Kidney (tissue), 14 donors: ENCODE results near the gene C11orf54. TPM values are rescaled to one million over a fixed set of nuclear protein-coding genes. Genes with fewer than 3 reads are reported as not detected.
"Not testable (repeated sequence)": the region's sequence is repeated elsewhere in the genome, so short reads cannot be mapped to it uniquely, and the experiment has no call there.

ENCODE experiments used
- DNase-seq, 5 donors: peaks; one replicate each; pipeline ENCODE4 v3.0.0-alpha.2; 2013 to 2020
- FAIRE-seq: peaks from 2 replicates; lab custom pipeline; 2012; peaks lifted over from hg19 to GRCh38; lab: Jason Lieb, UNC
- H3K27ac ChIP-seq, 2 donors: one replicate each; pipeline ENCODE4 v1.7.0; 2013; ENCODE audit warnings: low read depth in 2 of 2, low read length in 2 of 2, inconsistent platforms in 1 of 2
- H3K27me3 ChIP-seq: one replicate; pipeline ENCODE4 v1.7.1; 2013; ENCODE audit warnings: low read length, inconsistent platforms; ENCODE audit not compliant: control insufficient read depth, insufficient read depth
- H3K36me3 ChIP-seq, 3 donors: one replicate each; pipeline versions ENCODE4 v1.7.0 to v1.7.1; 2013; ENCODE audit warnings: low read length in 3 of 3, control low read depth in 1 of 3, inconsistent platforms in 1 of 3; ENCODE audit not compliant: insufficient read depth in 3 of 3, control insufficient read depth in 2 of 3
- H3K4me1 ChIP-seq, 3 donors: one replicate each; pipeline versions ENCODE4 v1.7.0 to v1.7.1; 2013; ENCODE audit warnings: low read length in 3 of 3, inconsistent platforms in 1 of 3, low read depth in 1 of 3; ENCODE audit not compliant: control insufficient read depth in 2 of 3, insufficient read depth in 2 of 3
- H3K4me3 ChIP-seq, 3 donors: one replicate each; pipeline versions ENCODE4 v1.7.0 to v1.8.1; 2013; ENCODE audit warnings: low read length in 3 of 3, control low read depth in 1 of 3, inconsistent platforms in 1 of 3
- H3K9ac ChIP-seq, 3 donors: one replicate each; pipeline versions ENCODE4 v1.7.0 to v1.7.1; 2013; ENCODE audit warnings: low read length in 3 of 3, control low read depth in 1 of 3, inconsistent platforms in 1 of 3
- H3K9me3 ChIP-seq, 3 donors: one replicate each; pipeline versions ENCODE4 v1.7.0 to v1.7.1; 2013; ENCODE audit warnings: low read length in 3 of 3, control low read depth in 1 of 3, inconsistent platforms in 1 of 3; ENCODE audit not compliant: control insufficient read depth in 2 of 3, insufficient read depth in 1 of 3
- intact Hi-C: fragments of 100-400 bp; cut with DNase I; formaldehyde crosslinking; loops from one replicate; pipeline ENCODE4 v1.11.1; 2022
- polyA plus RNA-seq: library from polyadenylated mRNA; stranded (reverse); fragments of 350-450 nt; fragmentation: Illumina TruSeq; extraction: RNeasy Lipid Tissue Mini Kit (QIAGEN cat#74804); gene quantifications from one replicate; pipeline ENCODE4 v1.2.3, GENCODE V29; 2014; ENCODE audit warnings: low read depth, low replicate concordance; ENCODE audit not compliant: insufficient read depth
- total RNA-seq: library from RNA; stranded (reverse); fragmentation: NEBNext Ultra II Directional; extraction: Animal tissue kit (Norgen Biotek cat#: 25700); gene quantifications from one replicate; pipeline ENCODE4 v1.2.1, GENCODE V29; 2021
- TF ChIP-seq, protein P1 (sequence below): IDR thresholded peaks from 3 replicates; pipeline ENCODE4 v1.5.1; 2012; ENCODE audit warnings: mild to moderate bottlenecking, moderate library complexity, borderline replicate concordance; ENCODE audit not compliant: insufficient read depth; ENCODE audit errors: extremely low read depth
- donor health status: control.
- donor health status: control.
- donor health status: control.
- donor health status: control.
- donor health status: control.
- donor health status: DM: yes; HTN: yes; CAD: no.
- donor health status: Normal renal cell carcinoma (clear cell type).

Gene C11orf54
- total and polyA plus RNA-seq, 2 donors from 2014 or later = 101 to 211 TPM

DNA sequence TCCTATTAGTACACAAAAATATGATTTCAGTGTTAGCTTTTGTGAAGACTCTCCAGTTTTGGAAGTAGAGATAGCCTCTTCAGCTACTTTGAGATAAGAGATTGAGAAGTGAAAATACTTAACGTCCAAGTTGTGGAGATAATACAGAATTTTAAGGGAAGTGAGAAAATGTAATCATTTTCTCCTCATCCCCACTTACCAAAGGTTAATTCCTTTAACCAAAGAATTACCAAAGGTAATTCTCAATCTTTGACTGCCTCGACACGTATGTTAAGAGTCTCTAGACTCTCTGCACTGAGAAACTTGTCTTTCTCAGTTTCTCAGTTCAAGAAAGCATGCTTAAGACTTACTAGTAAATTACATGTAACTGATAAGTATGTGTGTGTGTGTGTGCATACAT, 15.3 kb downstream of the C11orf54 start:
- Histone ChIP-seq H3K27ac (no peak overlapping the region), H3K4me1 (no peaks in the 10 kb centered on the region), H3K9me3 (no peaks in the 10 kb centered on the region), H3K36me3 (peaks cover 8 to 48% (median 23%) of the 10 kb centered on the region in 3 donors), H3K27me3 (no peaks in the 10 kb centered on the region), H3K4me3 (no peak overlapping the region), H3K9ac (no peak overlapping the region)
- FAIRE-seq (no peak), DNase-seq (no peak)
- TF ChIP-seq, protein P1, sequence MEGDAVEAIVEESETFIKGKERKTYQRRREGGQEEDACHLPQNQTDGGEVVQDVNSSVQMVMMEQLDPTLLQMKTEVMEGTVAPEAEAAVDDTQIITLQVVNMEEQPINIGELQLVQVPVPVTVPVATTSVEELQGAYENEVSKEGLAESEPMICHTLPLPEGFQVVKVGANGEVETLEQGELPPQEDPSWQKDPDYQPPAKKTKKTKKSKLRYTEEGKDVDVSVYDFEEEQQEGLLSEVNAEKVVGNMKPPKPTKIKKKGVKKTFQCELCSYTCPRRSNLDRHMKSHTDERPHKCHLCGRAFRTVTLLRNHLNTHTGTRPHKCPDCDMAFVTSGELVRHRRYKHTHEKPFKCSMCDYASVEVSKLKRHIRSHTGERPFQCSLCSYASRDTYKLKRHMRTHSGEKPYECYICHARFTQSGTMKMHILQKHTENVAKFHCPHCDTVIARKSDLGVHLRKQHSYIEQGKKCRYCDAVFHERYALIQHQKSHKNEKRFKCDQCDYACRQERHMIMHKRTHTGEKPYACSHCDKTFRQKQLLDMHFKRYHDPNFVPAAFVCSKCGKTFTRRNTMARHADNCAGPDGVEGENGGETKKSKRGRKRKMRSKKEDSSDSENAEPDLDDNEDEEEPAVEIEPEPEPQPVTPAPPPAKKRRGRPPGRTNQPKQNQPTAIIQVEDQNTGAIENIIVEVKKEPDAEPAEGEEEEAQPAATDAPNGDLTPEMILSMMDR = no peak
- intact Hi-C loops = no loop called here

DNA sequence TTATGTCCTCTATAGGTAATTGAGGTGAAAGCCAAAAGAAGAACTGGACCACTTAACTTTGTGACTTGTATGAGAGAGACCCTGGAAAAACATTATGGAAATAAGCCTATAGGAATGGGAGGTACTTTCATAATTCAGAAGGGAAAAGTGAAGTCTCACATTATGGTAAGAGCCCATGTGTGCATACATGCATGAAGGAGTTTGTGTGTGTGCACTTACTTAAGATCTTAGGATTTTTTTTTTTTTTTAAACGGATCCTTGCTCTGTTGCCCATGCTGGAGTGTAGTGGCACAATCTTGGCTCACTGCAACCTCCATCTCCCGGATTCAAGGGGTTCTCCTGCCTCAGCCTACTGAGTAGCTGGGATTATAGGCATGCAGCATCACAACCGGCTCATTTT, 15.8 kb downstream of the C11orf54 start:
- Histone ChIP-seq H3K36me3 (peaks cover 8 to 46% (median 23%) of the 10 kb centered on the region in 3 donors), H3K4me3 (no peak overlapping the region), H3K27ac (no peak overlapping the region), H3K27me3 (no peaks in the 10 kb centered on the region), H3K9me3 (no peaks in the 10 kb centered on the region), H3K4me1 (no peaks in the 10 kb centered on the region), H3K9ac (no peak overlapping the region)
- no peak for FAIRE-seq
- no peak for DNase-seq
- intact Hi-C loops = no loop called here
- TF ChIP-seq, protein P1 = no peak

DNA sequence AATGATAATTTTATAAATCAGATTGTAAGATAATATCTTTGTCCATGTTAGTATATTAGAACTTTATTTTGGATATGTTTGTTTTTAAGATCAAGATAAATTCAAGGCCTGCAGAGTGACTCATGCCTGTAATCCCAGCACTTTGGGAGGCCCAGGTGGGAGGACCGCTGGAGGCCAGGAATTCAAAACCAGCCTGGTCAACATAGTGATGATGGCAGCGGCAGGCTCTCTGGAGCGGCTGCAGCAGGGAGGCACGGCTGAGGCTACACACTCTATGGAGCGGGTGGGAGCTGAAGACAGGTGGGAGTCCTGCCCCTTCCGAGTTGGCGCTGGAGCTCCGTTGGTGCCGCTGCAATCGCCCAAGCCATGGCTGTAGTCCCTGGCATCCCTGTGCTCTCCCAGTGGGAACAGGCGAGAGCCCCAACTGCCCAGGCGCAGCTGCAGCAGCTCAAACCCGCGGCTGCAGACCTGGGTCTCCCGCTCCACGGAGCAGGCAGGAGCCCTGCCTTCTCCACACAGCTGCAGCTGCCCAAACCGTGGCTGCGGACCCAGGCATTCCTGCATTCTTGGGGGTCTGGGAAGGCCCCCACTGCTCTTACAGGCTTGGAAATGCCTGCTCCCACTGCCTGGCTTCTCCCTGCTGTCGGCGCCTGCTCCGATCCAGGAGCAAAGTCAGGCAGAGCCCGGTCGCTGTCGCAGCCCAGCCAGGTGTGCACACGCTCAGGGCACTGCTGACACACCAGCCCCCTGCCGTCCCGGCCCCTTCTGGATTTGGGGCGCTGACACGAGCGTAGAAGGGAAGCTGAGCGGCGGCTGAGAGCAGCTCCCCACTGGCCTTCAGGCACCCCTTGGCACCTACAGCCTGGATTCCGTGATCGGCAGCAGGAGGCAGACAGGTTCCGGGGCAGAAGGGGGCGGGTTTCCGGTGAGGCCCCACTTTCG, 16.7 kb downstream of the C11orf54 start:
- DNase-seq = no peak
- Histone ChIP-seq H3K9ac (no peak overlapping the region), H3K9me3 (no peaks in the 10 kb centered on the region), H3K27ac (no peak overlapping the region), H3K4me1 (no peaks in the 10 kb centered on the region), H3K27me3 (no peaks in the 10 kb centered on the region), H3K36me3 (peaks cover 11 to 48% (median 25%) of the 10 kb centered on the region in 3 donors), H3K4me3 (no peak overlapping the region)
- no peak for FAIRE-seq
- TF ChIP-seq, protein P1 = no peak
- intact Hi-C loops = no loop called here

DNA sequence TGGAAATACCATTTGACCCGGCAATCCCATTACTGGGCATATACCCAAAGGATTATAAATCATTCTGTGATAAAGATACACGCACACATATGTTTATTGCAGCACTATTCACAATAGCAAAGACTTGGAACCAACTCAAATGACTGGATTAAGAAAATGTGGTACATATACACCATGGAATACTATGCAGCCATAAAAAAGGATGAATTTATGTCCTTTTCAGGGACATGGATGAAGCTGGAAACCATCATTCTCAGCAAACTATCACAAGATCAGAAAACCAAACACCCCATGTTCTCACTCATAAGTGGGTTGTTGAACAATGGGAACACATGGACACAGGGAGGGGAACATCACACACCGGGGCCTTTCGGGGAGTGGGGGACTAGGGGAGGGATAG, 17.7 kb downstream of the C11orf54 start:
- peaks cover 8 to 45% (median 23%) of the 10 kb centered on the region in 3 donors for H3K36me3 ChIP-seq
- intact Hi-C loops, H3K27ac ChIP-seq, H3K27me3 ChIP-seq, FAIRE-seq, H3K9me3 ChIP-seq, H3K4me1 ChIP-seq, H3K9ac ChIP-seq, DNase-seq, H3K4me3 ChIP-seq: not testable (repeated sequence)
